Panc1 (cell line): ENCODE data around the gene DAG1.

Experiments
- POLR2AphosphoS5 ChIP-seq: IDR thresholded peaks from 2 replicates; pipeline ENCODE4 v1.6.1; 2012; ENCODE audit warnings: mild to moderate bottlenecking, low read depth, low read length, moderate library complexity
- SIN3A ChIP-seq: IDR thresholded peaks from 2 replicates; pipeline ENCODE4 v1.6.1; 2012; ENCODE audit warnings: low read depth, mild to moderate bottlenecking, low read length, moderate library complexity, borderline replicate concordance; ENCODE audit not compliant: insufficient read depth
- TF ChIP-seq, protein P1 (sequence below): fragments of 450-650 bp; IDR thresholded peaks from 2 replicates; pipeline ENCODE4 v1.5.1; 2017; ENCODE audit warnings: mild to moderate bottlenecking

GRCh38 chr3:49529567-49529966 lies 59.5 kb downstream of the DAG1 start:
- TF ChIP-seq, protein P1, sequence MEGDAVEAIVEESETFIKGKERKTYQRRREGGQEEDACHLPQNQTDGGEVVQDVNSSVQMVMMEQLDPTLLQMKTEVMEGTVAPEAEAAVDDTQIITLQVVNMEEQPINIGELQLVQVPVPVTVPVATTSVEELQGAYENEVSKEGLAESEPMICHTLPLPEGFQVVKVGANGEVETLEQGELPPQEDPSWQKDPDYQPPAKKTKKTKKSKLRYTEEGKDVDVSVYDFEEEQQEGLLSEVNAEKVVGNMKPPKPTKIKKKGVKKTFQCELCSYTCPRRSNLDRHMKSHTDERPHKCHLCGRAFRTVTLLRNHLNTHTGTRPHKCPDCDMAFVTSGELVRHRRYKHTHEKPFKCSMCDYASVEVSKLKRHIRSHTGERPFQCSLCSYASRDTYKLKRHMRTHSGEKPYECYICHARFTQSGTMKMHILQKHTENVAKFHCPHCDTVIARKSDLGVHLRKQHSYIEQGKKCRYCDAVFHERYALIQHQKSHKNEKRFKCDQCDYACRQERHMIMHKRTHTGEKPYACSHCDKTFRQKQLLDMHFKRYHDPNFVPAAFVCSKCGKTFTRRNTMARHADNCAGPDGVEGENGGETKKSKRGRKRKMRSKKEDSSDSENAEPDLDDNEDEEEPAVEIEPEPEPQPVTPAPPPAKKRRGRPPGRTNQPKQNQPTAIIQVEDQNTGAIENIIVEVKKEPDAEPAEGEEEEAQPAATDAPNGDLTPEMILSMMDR = no peak
- TF ChIP-seq POLR2AphosphoS5 (no peak), SIN3A (no peak)
